GM19324 (cell line): ENCODE results near the gene ULK4.
"Not testable (repeated sequence)": the region's sequence is repeated elsewhere in the genome, so short reads cannot be mapped to it uniquely, and the experiment has no call there.

Experiments
- ATAC-seq: cut with Tn5 transposase; IDR thresholded peaks from one replicate; pipeline ENCODE4 v1.9.1; 2021; ENCODE audit warnings: mild to moderate bottlenecking, moderate library complexity; ENCODE audit not compliant: unreplicated experiment, low FRiP score

The ULK4 gene

DNA sequence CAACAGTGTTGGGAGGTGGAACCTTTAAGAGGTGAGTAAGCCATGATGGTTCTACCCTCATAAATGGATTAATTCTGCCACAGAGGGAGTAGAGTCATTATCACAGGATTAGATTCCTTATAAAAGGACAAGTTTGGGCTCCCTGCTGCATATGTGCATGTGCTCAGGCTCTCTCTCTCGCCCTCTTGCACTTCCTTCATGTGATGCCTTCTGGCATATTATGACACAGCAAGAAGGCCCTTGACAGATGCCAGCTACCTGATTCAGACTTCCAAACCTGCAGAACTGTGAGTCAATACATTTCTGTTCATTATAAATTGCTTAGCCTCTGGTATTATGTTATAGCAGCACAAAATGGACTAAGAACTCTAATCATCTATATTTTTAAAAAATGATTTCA, 557.3 kb downstream of the ULK4 start:
- no peak for ATAC-seq

DNA sequence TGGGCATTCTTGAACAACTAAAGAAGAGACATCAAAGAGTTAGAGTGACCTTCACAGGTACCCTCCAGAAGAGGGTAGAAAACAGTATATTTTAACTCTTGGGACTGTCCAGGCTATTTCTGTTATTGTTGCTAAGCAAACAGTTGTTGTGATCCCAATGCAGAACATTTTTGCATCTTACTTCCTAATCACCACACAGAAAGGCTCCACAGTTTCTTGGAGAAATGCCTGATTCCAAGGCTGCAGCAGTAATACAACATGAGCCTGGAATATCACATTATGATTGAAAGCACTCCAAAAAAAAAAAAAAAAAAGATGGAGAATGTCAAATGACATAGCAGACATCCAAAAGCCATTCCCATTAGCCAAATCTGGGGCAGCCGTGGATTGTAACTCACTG, 567.0 kb downstream of the ULK4 start:
- ATAC-seq, result no peak

DNA sequence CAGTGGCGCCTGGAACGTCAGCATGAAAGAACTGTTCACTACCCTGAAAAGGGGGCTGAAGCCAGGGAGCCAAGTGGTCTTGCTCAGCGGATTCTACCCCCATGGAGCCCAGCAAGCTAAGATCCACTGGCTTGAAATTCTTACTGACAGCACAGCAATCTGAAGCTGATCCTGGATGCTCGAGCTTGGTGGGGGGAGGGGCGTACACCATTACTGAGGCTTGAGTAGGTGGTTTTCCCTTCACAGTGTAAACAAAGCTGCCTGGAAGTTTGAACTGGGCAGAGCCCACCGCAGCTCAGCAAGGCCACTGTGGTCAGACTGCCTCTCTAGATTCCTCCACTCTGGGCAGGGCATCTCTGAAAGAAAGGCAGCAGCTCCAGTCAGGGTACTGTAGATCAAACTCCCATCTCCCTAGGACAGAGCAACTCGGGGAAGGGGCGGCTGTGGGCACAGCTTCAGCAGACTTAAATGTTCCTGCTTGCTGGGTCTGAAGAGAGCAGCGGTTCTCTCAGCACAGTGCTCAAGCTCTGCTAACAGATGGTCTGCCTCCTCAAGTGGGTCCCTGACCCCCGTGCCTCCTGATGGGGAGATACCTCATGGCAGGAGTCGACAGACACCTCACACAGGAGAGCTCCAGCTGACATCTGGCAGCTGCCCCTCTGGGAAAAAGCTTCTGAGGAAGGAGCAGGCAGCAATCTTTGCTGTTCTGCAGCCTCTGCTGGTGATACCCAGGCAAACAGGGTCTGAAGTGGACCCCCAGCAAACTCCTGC, 591.0 kb downstream of the ULK4 start:
- not testable (repeated sequence) for ATAC-seq

DNA sequence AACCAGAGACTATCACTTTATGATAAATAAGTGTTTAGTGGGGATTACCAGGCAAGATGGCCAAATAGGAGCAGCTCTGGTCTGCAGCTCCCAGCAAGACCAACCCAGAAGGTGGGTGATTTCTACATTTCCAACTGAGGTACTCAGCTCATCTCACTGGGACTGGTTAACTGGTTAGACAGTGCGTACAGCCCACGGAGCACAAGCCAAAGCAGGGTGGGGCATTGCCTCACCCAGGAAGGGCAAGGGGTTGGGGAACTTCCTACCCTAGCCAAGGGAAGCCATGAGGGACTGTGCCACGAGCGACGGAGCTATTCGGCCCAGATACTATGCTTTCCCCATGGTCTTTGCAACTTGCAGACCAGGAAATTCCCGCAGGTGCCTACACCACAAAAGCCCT, 591.6 kb downstream of the ULK4 start:
- ATAC-seq, result no peak

DNA sequence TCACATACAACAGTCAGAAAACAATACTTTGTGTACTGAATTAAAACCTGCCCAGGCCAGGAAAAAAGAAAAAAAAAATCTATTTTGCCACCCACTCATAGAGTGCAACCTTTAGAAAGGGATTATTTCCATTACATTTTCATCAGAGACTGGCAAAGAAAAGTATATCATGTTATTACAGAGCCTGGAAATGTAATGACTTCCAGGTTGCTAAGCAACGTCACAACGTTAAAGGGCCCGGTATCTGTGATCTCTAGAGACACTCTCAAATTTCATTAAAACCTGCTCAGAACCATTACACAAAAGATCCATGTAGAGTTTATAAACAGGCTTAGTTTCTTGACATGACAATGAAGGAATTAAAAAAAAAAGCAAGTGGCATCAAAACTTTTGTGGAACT, 592.1 kb downstream of the ULK4 start:
- no peak for ATAC-seq

DNA sequence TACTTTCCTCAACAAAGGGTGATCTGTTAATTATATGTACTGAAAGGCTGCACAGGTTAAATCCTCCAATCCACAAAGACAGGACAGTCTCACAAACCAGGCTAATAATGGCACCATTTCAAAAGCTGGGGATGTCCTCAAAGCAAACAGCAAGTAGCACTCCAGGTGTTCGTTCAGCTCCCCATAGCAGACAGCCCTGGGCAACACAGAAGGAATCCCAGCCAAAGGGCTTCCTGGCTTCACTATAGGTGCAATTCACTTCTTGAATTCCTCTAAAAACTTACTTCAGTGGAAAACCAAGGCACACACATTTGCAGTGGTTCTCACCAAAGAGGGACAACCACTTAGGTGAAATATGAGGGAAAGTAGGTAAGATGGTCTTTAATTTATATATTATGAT, 595.9 kb downstream of the ULK4 start:
- ATAC-seq, result no peak

DNA sequence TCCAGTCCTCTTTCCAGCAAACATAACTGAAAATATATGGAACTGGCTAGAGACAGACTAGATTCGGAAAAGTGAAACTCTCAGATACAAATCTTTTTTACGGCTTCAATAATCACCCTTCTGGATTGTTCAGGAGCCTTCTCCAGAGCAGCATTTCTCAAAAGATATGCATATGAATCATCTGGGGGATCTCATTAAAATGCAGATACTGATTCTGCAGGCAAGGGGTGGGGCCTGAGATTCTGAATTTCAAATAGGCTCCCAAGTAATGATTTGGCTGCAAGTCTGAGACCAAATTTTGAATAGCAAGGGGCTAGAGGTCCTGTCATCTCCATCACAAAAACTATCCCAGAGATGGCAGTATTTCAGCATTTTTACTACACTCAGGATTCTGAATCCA, 597.2 kb downstream of the ULK4 start:
- ATAC-seq, result no peak

DNA sequence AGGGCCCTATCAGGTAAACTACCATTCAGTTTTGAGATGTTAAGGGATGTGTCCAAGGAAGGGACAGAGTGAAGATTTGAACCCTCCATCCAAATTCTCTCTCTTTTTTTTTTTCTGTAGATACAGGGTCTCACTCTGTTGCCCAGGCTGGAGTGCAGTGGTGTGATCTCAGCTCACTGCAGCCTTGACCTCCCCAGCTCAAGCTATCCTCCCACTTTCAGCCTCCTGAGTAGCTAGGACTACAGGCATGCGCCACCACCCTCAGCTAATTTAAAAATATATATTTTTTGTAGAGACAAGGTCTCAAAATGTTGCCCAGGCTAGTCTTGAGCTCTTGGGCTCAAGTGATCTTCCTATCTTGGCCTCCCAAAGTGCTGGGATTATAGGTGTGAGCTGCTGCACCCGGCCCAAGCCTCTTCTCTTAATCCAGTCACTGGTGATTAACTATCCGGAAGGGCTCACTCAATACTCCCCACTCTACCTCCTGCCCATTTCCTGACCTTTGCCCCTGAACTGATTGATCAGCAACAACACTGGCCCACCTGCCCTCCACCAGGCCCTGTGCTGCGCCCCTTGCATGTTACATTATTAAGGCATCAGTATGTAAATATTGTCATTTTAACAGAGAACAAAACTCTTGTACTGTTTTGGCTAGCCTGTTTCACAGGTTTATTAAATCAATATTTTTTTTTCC, 597.9 kb downstream of the ULK4 start:
- no peak for ATAC-seq

DNA sequence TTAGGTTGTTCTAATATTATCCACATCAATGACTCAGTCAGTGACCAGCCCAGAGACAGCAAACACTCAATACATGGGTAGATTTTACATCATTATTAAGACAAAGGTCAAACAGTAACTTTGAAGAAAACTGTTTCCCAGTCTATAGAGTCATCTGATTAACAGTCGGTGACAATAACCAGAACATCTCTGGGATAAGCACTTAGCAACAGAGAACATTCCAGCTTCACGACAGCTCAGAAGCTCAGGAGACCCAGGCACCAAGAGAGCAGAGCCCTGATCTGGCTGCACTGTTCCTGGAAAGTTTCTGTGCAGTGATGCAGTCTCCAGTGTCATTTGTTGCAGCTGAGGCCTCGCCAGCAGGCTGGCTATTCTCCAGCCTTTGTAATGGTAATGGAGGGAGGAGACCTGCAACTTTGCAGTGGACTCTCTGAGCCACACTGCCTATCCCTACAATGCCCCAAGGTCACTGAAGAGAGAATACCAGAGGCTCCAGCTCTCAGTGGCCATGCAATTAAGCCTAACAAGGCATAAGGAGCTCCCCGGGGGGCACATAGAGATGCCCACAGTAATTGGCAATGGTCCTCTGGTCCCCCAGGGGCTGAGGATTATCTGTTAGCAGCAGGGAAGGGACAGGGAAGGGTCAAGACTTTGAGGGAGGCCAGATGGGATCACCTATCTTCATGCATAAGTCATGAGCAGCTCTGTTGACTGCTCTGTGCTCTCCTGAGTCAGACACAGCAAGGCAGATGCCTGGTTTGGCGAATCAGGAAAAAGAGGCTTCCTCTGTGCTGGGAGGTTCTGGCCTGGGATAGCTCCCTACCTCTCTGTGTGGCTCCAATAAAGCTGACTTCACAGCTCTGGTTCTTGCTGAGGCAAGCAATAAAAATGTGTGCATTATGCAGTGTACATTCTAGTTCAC, 599.0 kb downstream of the ULK4 start:
- no peak for ATAC-seq

DNA sequence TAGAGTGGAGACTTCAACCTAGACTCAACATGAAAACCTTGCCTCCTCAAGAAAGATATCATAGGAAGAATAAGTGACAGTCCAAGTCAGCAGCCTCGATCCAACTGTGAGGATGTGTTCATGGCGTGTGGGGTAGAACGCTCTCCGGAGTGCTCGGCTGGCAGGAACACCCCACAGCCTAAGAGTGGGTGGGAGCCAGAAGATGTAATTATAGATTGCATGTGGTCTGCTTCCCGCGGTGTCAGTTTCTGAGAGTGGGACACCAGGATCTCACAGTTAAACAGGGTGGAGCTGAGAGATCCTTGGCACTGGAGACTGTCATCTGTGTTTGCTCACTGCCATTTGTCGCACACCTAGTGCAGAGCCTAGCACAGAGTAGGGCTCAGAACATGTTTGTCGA, 604.6 kb downstream of the ULK4 start:
- no peak for ATAC-seq

DNA sequence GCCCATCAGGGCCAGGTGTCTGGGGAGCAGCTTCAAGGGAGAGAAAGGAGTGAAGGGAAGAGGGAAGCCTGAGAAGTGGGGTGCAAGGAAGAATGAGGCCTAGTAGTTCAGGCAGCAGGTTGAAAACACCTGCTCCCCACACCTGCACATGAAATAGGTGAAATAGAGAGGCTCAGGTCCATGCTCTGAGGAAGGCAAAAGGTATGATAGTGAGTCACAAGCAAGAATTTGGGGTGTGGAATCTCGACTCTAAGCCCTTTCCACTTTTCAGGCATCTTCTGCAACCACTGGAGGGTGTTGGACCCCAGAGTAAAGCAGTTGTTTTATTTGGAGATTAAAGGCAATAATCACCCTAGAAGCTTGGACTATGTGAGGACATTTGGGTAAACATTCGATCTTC, 605.1 kb downstream of the ULK4 start:
- no peak for ATAC-seq

DNA sequence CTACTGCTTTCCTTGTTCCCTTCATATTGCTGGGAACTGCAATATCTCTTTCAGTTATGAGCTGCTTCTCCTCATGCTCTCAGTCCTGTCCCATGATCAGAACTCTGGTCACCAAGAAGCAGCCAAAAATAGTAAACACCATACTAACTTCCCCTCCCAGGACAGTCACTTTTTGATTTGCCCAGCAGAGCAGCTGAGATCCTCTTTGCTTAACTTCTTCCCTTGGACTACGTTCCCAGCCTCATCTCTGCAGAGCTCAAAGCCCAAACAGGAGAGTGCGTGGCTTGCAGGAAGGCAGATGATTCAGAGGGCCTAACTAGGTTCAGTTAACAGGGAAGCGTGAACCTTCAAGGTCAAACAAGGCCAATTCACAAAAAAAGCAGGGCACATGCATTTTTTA, 609.4 kb downstream of the ULK4 start:
- no peak for ATAC-seq

DNA sequence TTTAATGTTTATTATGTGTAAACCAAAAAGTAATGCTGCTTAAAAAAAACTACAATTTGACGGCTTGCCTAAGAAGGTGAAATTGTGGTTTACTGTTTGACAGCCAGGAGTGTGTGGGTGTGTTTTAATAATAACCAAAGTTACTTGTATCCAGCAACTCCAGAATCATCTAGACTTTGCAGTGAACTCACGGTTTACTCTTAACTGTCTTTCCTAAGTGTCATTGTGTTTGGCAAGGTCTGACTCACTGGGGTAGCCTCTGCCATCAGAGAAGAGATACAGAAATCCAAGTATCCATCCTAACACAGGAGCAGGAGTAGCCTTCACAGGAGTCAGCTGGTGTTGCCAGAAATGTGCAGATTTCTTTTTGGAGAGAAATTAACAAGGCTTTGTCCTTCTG, 611.5 kb downstream of the ULK4 start:
- ATAC-seq, result no peak

DNA sequence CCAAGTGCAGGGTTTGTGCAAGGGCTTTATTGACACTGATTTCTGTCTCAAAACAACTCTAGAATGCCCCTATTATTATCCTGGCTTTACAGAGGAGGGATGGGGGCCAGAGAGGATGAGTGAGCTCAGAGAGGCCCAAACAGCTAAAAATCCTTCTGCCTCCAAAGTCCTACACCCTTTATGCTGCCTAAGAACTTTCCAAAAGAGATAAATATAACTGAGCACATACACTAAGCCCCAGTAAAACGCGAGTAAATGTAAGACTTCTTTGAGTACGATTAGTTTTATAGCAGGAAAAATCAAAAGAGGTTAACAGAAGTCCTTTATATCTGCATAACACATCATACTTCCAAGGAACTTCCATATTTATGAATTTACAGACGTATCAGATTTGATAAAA, 613.5 kb downstream of the ULK4 start:
- ATAC-seq, result no peak

DNA sequence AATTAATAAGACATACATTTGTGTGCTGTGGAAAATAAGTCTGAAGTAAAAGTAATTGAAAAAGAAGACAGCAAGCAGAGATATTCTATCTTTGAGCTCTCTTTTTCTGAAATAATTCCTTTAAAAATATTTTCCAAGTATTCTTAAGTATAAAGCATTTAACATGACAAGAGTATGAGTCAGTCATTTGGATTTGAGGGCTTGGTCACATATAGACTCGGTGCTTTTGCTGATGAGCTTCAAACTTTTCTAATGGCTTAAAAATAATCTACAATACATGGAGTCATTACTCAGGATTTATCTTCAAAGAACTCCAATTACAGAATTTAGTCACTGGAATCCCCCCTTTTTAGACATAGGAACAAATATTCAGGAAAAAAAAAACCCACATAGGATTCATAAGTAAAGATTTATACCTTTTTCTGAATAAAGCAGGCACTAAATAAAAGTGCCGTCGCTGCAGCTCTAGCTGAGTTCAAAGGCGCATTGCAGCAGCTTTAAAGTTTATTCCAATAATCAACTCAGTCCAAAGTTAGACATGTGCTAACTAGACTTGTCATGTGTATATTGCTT, 615.1 kb downstream of the ULK4 start:
- ATAC-seq, result no peak

DNA sequence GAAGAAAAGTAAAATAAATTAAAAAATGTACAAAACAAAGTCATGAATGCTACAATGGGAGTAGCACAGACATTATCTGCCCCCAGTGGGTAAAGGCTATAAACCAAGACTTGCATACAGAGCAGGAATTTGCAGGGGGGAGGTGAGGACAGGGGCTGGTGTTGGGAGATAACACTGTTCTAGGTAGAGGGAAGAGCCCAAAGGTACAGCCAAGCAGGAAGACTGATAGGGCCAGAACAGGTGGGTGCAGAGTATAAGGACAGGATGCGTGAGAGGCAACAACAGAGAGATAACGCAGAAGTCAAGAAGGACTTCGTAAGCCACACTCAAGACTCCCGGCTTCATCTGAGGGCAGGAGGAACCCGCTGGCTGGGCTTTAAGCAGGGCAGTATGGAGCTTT, 616.1 kb downstream of the ULK4 start:
- no peak for ATAC-seq

DNA sequence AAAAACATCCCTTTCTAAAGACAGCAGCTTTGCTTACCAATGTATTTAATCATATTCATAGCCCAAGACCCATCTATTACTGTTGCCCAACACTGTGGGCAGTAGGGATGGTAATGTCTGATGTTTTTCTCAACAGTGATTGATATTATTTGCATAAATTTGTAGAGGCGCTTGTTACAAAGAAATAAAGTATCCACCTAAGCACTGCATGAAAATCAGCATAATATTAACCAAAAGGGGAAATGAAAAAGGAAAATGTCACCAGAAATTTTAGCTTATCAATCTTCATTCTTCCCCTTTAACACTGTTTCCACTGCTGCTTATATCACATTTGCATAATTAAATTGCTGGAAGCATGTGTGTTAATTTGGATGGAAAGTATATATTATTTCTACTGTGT, 622.1 kb downstream of the ULK4 start:
- ATAC-seq, result no peak

DNA sequence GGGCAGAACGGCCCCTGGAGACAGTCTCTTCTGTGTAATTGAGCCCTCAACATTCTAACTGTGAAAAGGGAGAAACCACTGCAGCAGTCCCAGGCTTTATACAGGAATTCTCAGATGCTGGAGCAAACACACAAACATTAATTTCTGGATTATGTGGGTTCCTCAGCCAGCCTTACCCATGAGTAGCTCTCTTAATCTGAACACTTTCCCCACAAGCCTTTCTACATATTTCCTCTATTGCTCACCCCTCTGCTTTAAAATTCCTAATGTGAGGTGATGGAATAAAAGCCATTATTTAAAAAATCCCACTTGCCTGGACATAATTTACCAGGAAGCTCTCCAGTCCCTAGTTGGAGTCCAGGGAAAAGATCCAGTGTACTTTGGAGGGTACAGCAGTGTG, 623.6 kb downstream of the ULK4 start:
- no peak for ATAC-seq

DNA sequence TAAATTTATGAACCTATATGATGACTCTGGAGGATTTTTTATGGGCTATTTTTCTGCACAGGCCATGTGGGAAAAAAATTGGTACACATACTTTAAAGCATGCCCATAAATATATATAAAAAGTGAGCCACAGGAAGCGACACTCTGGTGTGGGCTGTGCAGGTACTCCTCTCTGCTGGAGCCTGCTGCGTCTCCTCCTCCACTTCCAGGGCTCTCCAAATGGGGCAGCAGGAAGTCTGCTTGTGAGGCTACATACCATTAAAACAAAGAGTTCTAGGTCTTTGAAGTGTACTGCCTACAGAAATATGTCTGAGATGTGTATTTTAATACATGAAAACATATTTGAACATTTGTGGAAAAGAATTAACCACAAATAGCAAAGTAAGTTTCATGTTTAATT, 627.5 kb downstream of the ULK4 start:
- no peak for ATAC-seq

DNA sequence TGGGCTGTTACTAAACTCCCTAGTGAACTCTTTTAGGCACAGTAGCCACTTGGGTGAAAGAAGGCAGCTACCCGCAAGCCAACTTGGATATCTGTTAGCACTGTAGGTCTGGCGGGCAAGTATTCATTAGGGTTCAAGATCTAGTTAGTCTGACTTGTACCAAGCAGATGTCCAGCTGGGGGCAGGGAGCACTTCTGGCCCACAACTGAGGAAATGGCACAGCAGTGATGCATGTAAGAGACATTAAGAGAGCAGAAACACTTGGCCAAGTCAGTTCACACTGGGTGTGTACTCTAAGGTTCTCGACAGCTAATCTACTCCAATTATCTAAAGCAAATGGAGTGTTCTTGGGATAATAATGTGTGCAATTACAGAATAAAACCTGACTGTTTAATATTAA, 630.9 kb downstream of the ULK4 start:
- no peak for ATAC-seq

DNA sequence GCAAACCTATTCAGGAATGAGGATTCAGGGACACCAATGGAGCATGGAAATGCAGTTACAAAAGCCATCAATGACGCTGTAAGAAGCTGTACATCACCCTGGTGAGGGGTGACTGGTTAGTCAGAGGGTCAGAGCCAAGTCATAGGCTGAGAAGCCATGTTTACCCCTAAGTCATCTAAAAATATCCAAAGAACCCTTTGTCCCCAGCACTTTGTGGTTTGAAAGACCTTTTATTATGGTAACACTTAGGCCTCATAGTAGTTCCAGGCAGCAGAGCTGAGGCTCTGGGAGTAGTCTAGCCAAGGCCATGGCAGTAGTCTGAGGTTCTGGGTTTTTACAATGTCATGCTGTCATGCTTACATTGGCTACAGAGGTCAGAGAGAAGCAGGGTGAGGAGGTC, 631.4 kb downstream of the ULK4 start:
- ATAC-seq, result no peak
